GM23338 (cell line): Measurements from ENCODE around the gene RRP8. TPM values are rescaled to one million over a fixed set of nuclear protein-coding genes. Genes with fewer than 3 reads are reported as not detected.

ENCODE experiments used
- ATAC-seq: fragments of 200-7000 bp; cut with Tn5 transposase; 3 replicates; pipeline ENCODE4 v1.9.1; 2020
- DNase-seq: peaks from one replicate; pipeline ENCODE4 v3.0.0-alpha.2; 2015; ENCODE audit warnings: low spot score
- H2AFZ ChIP-seq: fragments of 200-600 bp; sonication (generic); 2 replicates; pipeline ENCODE4 v1.8.0; 2016; ENCODE audit warnings: antibody characterized with exemption, mild to moderate bottlenecking, moderate library complexity
- H3F3A ChIP-seq: fragments of 200-600 bp; sonication (generic); replicated peaks from 2 replicates; pipeline ENCODE4 v1.8.0; 2017; ENCODE audit warnings: antibody characterized with exemption, mixed run types, low read depth
- H3K27ac ChIP-seq: fragments of 200-600 bp; sonication (generic); 2 replicates; pipeline ENCODE4 v1.6.1; 2016; ENCODE audit warnings: low read depth
- H3K27me3 ChIP-seq: fragments of 200-600 bp; sonication (generic); 2 replicates; pipeline ENCODE4 v1.8.0; 2016; ENCODE audit warnings: mild to moderate bottlenecking, mixed run types, moderate library complexity; ENCODE audit not compliant: insufficient read depth
- H3K36me3 ChIP-seq: fragments of 200-600 bp; sonication (generic); 2 replicates; pipeline ENCODE4 v1.8.0; 2016; ENCODE audit warnings: mild to moderate bottlenecking; ENCODE audit not compliant: insufficient read depth
- H3K4me1 ChIP-seq: fragments of 200-600 bp; sonication (generic); 2 replicates; pipeline ENCODE4 v1.8.0; 2016; ENCODE audit warnings: mild to moderate bottlenecking, moderate library complexity; ENCODE audit not compliant: insufficient read depth
- H3K4me2 ChIP-seq: fragments of 200-600 bp; sonication (generic); 2 replicates; pipeline ENCODE4 v1.7.1; 2017; ENCODE audit warnings: mixed run types
- H3K4me3 ChIP-seq: fragments of 200-600 bp; sonication (generic); 2 replicates; pipeline ENCODE4 v1.6.1; 2016; ENCODE audit warnings: mixed run types
- H3K79me2 ChIP-seq: fragments of 200-600 bp; sonication (generic); replicated peaks from 2 replicates; pipeline ENCODE4 v1.8.0; 2017; ENCODE audit warnings: mild to moderate bottlenecking; ENCODE audit not compliant: insufficient read depth
- H3K9me2 ChIP-seq: fragments of 200-600 bp; sonication (generic); 2 replicates; pipeline ENCODE4 v1.8.0; 2017; ENCODE audit not compliant: insufficient read depth
- H4K20me1 ChIP-seq: fragments of 200-600 bp; sonication (generic); replicated peaks from 2 replicates; pipeline ENCODE4 v1.8.0; 2017; ENCODE audit warnings: mild to moderate bottlenecking; ENCODE audit not compliant: insufficient read depth
- H3K27ac Mint-ChIP-seq: 2 replicates; pipeline ENCODE4 v1.8.0; 2020; ENCODE audit warnings: inconsistent platforms, mild to moderate bottlenecking, moderate library complexity, mixed read lengths
- H3K27me3 Mint-ChIP-seq: 3 replicates; pipeline ENCODE4 v1.8.0; 2022; ENCODE audit warnings: low read depth, mild to moderate bottlenecking, moderate library complexity, mixed read lengths, inconsistent platforms; ENCODE audit not compliant: insufficient read depth, poor library complexity
- H3K36me3 Mint-ChIP-seq: 3 replicates; pipeline ENCODE4 v1.8.0; 2021; ENCODE audit warnings: low read depth, mild to moderate bottlenecking, inconsistent platforms, moderate library complexity, mixed read lengths
- H3K4me1 Mint-ChIP-seq: 3 replicates; pipeline ENCODE4 v1.8.0; 2020; ENCODE audit warnings: mild to moderate bottlenecking, inconsistent platforms, mixed read lengths
- H3K4me3 Mint-ChIP-seq: 3 replicates; pipeline ENCODE4 v1.8.0; 2021; ENCODE audit warnings: moderate library complexity, mild to moderate bottlenecking, inconsistent platforms, mixed read lengths
- H3K9me3 Mint-ChIP-seq: 3 replicates; pipeline ENCODE4 v1.8.0; 2020; ENCODE audit warnings: moderate library complexity, mild to moderate bottlenecking, inconsistent platforms, mixed read lengths
- CTCF ChIP-seq, 2 experiments: fragments of 200-600 bp in 1 of 2; sonication (generic) in 1 of 2; conservative IDR thresholded peaks; 2 replicates each; pipeline versions ENCODE4 v1.5.1 to v1.6.1; 2016 to 2017; ENCODE audit warnings: antibody characterized with exemption in 2 of 2, low read depth in 2 of 2, mild to moderate bottlenecking in 2 of 2, moderate library complexity in 1 of 2
- EZH2 ChIP-seq: fragments of 200-600 bp; sonication (generic); IDR thresholded peaks from one replicate; pipeline ENCODE4 v1.8.0; 2017; ENCODE audit warnings: antibody characterized with exemption, mild to moderate bottlenecking, low read depth; ENCODE audit not compliant: unreplicated experiment
- EZH2phosphoT487 ChIP-seq: fragments of 200-600 bp; sonication (generic); IDR thresholded peaks from one replicate; pipeline ENCODE4 v1.8.1; 2018; ENCODE audit warnings: antibody characterized with exemption; ENCODE audit not compliant: unreplicated experiment
- JUNB ChIP-seq: IDR thresholded peaks from one replicate; pipeline ENCODE4 v1.6.1; 2016; ENCODE audit warnings: antibody characterized with exemption; ENCODE audit not compliant: unreplicated experiment
- NANOG ChIP-seq: IDR thresholded peaks from 2 replicates; pipeline ENCODE4 v1.6.1; 2016; ENCODE audit warnings: antibody characterized with exemption, borderline replicate concordance
- POLR2AphosphoS5 ChIP-seq: IDR thresholded peaks from 2 replicates; pipeline ENCODE4 v1.6.1; 2016; ENCODE audit warnings: antibody characterized with exemption, low read depth
- ZNF331 ChIP-seq: fragments of 250-450 bp; sonication (Bioruptor Pico); IDR thresholded peaks from 2 replicates; pipeline ENCODE4 v1.5.0; 2020; ENCODE audit warnings: low read depth, mild to moderate bottlenecking, moderate library complexity
- ZNF462 ChIP-seq: fragments of 250-450 bp; sonication (Bioruptor Pico); IDR thresholded peaks from 2 replicates; pipeline ENCODE4 v1.5.0; 2020; ENCODE audit warnings: mild to moderate bottlenecking, moderate library complexity
- polyA plus RNA-seq: library from polyadenylated mRNA; unstranded; fragments of >200 nt; fragmentation: Nextera tagmentation; extraction: Ambion mirVana; gene quantifications from 2 replicates; pipeline ENCODE4 v1.2.1, GENCODE V29; 2016
- total RNA-seq: library from RNA; depleted of rRNA; stranded (reverse); fragments of >200 nt; shearing (Covaris generic); gene quantifications from 2 replicates; pipeline ENCODE4 v1.2.3, GENCODE V29; 2014
- TF ChIP-seq, protein P1 (sequence below): IDR thresholded peaks from one replicate; pipeline ENCODE4 v1.6.1; 2018; ENCODE audit warnings: antibody characterized with exemption; ENCODE audit not compliant: unreplicated experiment

Gene RRP8
- total and polyA plus RNA-seq, 2 experiments from 2014 or later: 7.4 to 13.7 TPM

- no peak overlapping the region for H3K27ac ChIP-seq
- no peaks in the 10 kb centered on the region for H3K4me1 ChIP-seq
- H3K27me3 ChIP-seq: no peaks in the 10 kb centered on the region
- Mint-ChIP-seq H3K4me1 (no peaks in the 10 kb centered on the region), H3K27me3 (no peaks in the 10 kb centered on the region), H3K36me3 (no peaks in the 10 kb centered on the region), H3K27ac (no peak overlapping the region), H3K9me3 (no peaks in the 10 kb centered on the region), H3K4me3 (no peak overlapping the region)
- H3K36me3 ChIP-seq: no peaks in the 10 kb centered on the region
- TF ChIP-seq, protein P1, sequence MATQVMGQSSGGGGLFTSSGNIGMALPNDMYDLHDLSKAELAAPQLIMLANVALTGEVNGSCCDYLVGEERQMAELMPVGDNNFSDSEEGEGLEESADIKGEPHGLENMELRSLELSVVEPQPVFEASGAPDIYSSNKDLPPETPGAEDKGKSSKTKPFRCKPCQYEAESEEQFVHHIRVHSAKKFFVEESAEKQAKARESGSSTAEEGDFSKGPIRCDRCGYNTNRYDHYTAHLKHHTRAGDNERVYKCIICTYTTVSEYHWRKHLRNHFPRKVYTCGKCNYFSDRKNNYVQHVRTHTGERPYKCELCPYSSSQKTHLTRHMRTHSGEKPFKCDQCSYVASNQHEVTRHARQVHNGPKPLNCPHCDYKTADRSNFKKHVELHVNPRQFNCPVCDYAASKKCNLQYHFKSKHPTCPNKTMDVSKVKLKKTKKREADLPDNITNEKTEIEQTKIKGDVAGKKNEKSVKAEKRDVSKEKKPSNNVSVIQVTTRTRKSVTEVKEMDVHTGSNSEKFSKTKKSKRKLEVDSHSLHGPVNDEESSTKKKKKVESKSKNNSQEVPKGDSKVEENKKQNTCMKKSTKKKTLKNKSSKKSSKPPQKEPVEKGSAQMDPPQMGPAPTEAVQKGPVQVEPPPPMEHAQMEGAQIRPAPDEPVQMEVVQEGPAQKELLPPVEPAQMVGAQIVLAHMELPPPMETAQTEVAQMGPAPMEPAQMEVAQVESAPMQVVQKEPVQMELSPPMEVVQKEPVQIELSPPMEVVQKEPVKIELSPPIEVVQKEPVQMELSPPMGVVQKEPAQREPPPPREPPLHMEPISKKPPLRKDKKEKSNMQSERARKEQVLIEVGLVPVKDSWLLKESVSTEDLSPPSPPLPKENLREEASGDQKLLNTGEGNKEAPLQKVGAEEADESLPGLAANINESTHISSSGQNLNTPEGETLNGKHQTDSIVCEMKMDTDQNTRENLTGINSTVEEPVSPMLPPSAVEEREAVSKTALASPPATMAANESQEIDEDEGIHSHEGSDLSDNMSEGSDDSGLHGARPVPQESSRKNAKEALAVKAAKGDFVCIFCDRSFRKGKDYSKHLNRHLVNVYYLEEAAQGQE: no peak
- TF ChIP-seq EZH2phosphoT487: no peak
- TF ChIP-seq NANOG: no peak
- TF ChIP-seq CTCF (conservative IDR thresholded peaks at IDR 0.05; ENCODE audit: low read depth in 2 of 2): no peak
- no peak for TF ChIP-seq ZNF331 (CRISPR knock-in tag)
- TF ChIP-seq EZH2: no peak
- TF ChIP-seq POLR2AphosphoS5: no peak
- no peak for TF ChIP-seq JUNB
- no peak for TF ChIP-seq ZNF462 (CRISPR knock-in tag)
- H3K4me2 ChIP-seq: no peak overlapping the region
- no peaks in the 10 kb centered on the region for H3K79me2 ChIP-seq
- DNase-seq (no peak), ATAC-seq (no peak)
- H3K9me2 ChIP-seq: 0 out of 2 replicates have a peak, but pooled peaks cover 7% of the 10 kb centered on the region
- H3F3A ChIP-seq: no peaks in the 10 kb centered on the region
- no peak overlapping the region for H3K4me3 ChIP-seq
- no peak overlapping the region for H2AFZ ChIP-seq
- H4K20me1 ChIP-seq: no peaks in the 10 kb centered on the region
These were observed 36.9 kb upstream of the RRP8 start for GRCh38 chr11:6640036-6640984.
